T-helper 1 cell treated with Interleukin-12 subunit alpha and Interleukin-12 subunit beta and Interleukin-4 antibody, amounts not matched to agents 30 μg/mL and 1 μg/mL, for 36 hours (primary cell): Measurements from ENCODE around the gene COLGALT1.
"Not testable (repeated sequence)": the region's sequence is repeated elsewhere in the genome, so short reads cannot be mapped to it uniquely, and the experiment has no call there.

Source experiments
- H3K27ac Mint-ChIP-seq: one replicate; pipeline ENCODE4 v1.8.0; 2021; ENCODE audit warnings: mild to moderate bottlenecking, mixed read lengths
- H3K27me3 Mint-ChIP-seq: one replicate; pipeline ENCODE4 v1.8.0; 2021; ENCODE audit warnings: low read depth, mixed read lengths
- H3K36me3 Mint-ChIP-seq: one replicate; pipeline ENCODE4 v1.8.0; 2021; ENCODE audit warnings: low read depth, mixed read lengths
- H3K4me1 Mint-ChIP-seq: one replicate; pipeline ENCODE4 v1.8.0; 2021; ENCODE audit warnings: low read depth, mixed read lengths
- H3K4me3 Mint-ChIP-seq: one replicate; pipeline ENCODE4 v1.8.0; 2021; ENCODE audit warnings: mild to moderate bottlenecking, moderate library complexity, mixed read lengths
- H3K9me3 Mint-ChIP-seq: one replicate; pipeline ENCODE4 v1.8.0; 2021; ENCODE audit warnings: mixed read lengths

COLGALT1 gene

DNA sequence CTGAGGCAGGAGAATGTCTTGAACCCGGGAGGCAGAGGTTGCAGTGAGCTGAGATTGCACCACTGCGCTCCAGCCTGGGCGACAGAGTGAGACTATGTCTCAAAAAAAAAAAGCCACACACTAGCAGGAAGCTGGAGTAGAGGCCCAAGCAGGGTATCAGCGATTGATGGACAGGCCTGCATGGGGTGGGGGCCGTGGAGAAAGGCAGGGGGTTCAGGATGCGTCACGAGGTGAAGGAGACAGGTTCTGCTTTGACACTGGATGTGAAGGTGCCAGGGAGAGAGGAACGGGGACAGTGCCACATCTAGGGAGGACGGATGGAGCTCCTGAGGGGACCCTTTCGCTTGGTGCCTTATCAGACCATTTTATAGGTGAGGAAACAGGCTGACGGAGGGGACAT, 7.1 kb downstream of the COLGALT1 start:
- no peaks in the 10 kb centered on the region for H3K27me3 Mint-ChIP-seq
- no peak overlapping the region for H3K27ac Mint-ChIP-seq
- no peak overlapping the region for H3K4me3 Mint-ChIP-seq
- H3K9me3 Mint-ChIP-seq, result no peaks in the 10 kb centered on the region
- peaks cover 2% of the 10 kb centered on the region for H3K4me1 Mint-ChIP-seq
- peaks cover 21% of the 10 kb centered on the region for H3K36me3 Mint-ChIP-seq

GRCh38 chr19:17564781-17565180, 9.3 kb downstream of the COLGALT1 start:
- no peak overlapping the region for H3K27ac Mint-ChIP-seq
- H3K9me3 Mint-ChIP-seq, result no peaks in the 10 kb centered on the region
- no peak overlapping the region for H3K4me3 Mint-ChIP-seq
- H3K36me3 Mint-ChIP-seq, result peaks cover 31% of the 10 kb centered on the region
- H3K27me3 Mint-ChIP-seq, result no peaks in the 10 kb centered on the region
- peaks cover 2% of the 10 kb centered on the region for H3K4me1 Mint-ChIP-seq

GRCh38 chr19:17565611-17566010, 10.2 kb downstream of the COLGALT1 start:
- no peak overlapping the region for H3K4me3 Mint-ChIP-seq
- H3K36me3 Mint-ChIP-seq, result peaks cover 25% of the 10 kb centered on the region
- no peaks in the 10 kb centered on the region for H3K27me3 Mint-ChIP-seq
- H3K27ac Mint-ChIP-seq, result no peak overlapping the region
- peaks cover 2% of the 10 kb centered on the region for H3K4me1 Mint-ChIP-seq
- no peaks in the 10 kb centered on the region for H3K9me3 Mint-ChIP-seq

DNA sequence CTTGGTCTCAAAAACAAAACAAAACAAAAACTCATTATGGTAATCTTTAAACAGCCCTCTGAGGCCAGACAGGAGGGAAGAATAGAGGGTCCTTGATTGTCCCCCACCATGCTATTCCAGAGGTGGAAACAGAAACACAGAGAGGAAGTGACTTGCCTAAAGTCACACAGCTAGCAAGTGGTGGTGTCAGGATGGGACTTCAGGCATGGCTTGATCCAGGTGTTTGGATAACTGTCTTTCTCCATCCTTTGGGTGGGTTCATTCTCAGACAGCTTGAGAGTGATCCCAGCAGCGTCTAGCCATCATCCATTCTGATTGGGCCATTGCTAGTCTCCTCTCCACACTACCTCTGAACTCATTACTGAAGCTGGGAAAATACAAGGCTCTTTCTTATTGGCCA, 12.5 kb downstream of the COLGALT1 start:
- no peaks in the 10 kb centered on the region for H3K9me3 Mint-ChIP-seq
- peaks cover 27% of the 10 kb centered on the region for H3K36me3 Mint-ChIP-seq
- no peaks in the 10 kb centered on the region for H3K4me1 Mint-ChIP-seq
- H3K27ac Mint-ChIP-seq, result no peak overlapping the region
- no peaks in the 10 kb centered on the region for H3K27me3 Mint-ChIP-seq
- H3K4me3 Mint-ChIP-seq, result no peak overlapping the region

- H3K9me3 Mint-ChIP-seq, H3K4me1 Mint-ChIP-seq, H3K27ac Mint-ChIP-seq, H3K4me3 Mint-ChIP-seq, H3K27me3 Mint-ChIP-seq: not testable (repeated sequence)
- H3K36me3 Mint-ChIP-seq, result peaks cover 22% of the 10 kb centered on the region
Measured at GRCh38 chr19:17570291-17570690, 14.8 kb downstream of the COLGALT1 start.

- H3K4me1 Mint-ChIP-seq, result peaks cover 2% of the 10 kb centered on the region
- H3K27me3 Mint-ChIP-seq, result no peaks in the 10 kb centered on the region
- no peak overlapping the region for H3K27ac Mint-ChIP-seq
- H3K4me3 Mint-ChIP-seq, result no peak overlapping the region
- H3K9me3 Mint-ChIP-seq, result no peaks in the 10 kb centered on the region
- H3K36me3 Mint-ChIP-seq, result peaks cover 22% of the 10 kb centered on the region
Measured at GRCh38 chr19:17570791-17571190, 15.3 kb downstream of the COLGALT1 start.

GRCh38 chr19:17572638-17573037, 17.2 kb downstream of the COLGALT1 start:
- Mint-ChIP-seq H3K4me3 (no peak overlapping the region), H3K9me3 (no peaks in the 10 kb centered on the region), H3K27me3 (no peaks in the 10 kb centered on the region), H3K36me3 (peaks cover 27% of the 10 kb centered on the region), H3K27ac (no peak overlapping the region), H3K4me1 (peaks cover 2% of the 10 kb centered on the region)

DNA sequence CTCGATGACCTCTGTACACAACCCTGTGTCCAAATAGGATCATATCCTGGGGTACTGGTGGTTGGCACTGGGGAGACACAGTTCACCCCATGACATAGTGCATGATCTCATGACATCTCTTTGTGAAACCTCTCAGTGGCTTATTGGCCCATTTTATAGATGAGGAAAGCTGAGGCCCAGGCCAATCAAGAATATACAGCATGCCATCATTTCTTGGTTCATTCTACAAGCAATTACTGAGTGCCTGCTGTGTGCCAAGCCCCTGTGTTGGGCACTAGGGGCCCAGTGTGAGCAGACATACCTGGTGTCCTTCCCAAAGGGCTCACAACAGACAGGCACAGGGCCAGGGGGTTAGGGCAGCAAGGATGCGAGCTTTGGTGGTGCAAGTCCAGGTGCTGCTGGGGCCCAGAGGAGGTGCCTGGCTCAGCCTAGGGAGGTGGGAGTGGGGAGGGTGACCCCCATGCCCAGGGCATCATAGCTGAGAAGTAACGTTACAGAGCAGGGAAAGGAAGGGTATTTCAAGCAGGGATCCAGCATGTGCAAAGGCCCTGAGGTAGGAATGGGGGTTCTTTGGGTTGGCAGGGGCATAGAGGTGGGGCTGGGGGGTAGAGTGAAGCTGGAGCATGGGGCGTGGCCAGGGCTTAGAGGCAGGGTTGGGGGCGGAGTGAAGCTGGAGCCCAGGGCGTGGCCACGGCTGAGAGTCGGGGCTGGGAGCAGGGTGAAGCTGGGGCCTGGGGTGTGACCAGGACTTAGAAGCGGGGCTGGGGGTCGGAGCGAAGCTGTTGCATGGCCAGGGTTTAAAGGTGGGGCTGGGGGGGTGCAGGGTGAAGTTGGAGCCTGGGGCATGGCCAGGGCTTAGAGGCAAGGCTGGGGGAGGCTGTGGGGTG, 20.7 kb downstream of the COLGALT1 start:
- Mint-ChIP-seq H3K4me3 (no peak overlapping the region), H3K27me3 (no peaks in the 10 kb centered on the region), H3K4me1 (peaks cover 5% of the 10 kb centered on the region), H3K27ac (no peak overlapping the region), H3K9me3 (no peaks in the 10 kb centered on the region), H3K36me3 (peaks cover 29% of the 10 kb centered on the region)

DNA sequence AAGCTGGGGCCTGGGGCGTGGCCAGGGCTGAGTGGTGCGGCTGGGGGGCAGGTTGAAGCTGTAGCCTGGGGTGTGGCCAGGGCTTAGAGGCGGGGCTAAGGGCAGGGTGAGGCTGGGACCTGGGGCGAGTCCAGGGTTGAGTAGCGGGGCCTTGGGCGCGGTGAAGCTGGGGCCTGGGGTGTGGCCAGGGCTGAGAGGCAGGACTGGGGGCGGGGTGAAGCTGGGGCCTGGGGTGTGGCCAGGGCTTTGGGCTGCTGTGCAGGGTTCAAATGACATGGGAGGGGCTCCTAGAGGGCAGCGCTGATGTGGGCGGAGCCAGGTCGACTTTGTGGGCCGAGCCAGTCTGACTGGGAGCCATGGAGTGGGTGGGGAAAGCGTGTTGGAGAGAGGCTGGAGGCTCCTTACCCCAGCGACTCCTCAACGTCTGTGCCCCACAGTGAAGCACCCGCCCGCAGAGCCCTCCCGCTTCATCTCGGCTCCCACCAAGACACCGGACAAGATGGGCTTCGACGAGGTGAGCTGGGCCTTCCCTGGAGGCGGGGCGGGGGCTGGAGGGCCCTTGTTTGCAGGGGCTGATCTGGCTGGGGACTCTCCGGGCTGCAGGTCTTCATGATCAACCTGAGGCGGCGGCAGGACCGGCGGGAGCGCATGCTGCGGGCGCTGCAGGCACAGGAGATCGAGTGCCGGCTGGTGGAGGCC, 21.5 kb downstream of the COLGALT1 start:
- H3K27ac Mint-ChIP-seq, result no peak overlapping the region
- H3K4me1 Mint-ChIP-seq, result peaks cover 5% of the 10 kb centered on the region

DNA sequence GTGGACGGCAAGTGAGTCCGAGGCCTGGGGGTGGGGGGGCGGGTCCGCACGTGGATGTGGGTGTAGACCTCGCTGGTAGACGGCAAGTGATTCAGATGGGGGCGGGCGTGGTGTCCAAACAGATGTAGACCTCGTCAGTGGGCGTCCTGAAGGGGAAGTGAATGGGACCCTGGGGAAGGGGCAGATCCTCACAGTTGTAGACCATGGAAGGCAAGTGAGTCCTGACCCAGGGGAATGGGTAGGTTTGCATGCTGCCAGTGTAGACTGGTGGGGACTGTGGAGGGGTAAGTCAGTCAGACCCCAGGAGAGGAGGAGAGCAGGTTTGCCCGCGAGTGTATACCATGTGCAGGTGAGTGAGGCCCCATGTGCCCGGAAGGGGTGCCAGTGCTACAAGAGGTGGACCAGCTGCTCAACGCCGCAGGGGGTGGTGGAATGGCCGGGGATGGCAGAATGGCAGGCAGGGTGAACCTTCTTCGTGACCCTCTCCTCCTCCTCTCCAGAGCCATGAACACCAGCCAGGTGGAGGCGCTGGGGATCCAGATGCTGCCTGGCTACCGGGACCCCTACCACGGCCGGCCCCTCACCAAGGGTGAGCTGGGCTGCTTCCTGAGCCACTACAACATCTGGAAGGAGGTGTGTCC, 22.1 kb downstream of the COLGALT1 start:
- Mint-ChIP-seq H3K9me3 (no peaks in the 10 kb centered on the region), H3K27ac (no peak overlapping the region), H3K27me3 (no peaks in the 10 kb centered on the region), H3K4me1 (peaks cover 5% of the 10 kb centered on the region), H3K4me3 (no peak overlapping the region), H3K36me3 (peaks cover 25% of the 10 kb centered on the region)

More for the DNA sequence above, 21.5 kb downstream of the COLGALT1 start:
- Mint-ChIP-seq H3K9me3 (no peaks in the 10 kb centered on the region), H3K4me3 (no peak overlapping the region), H3K36me3 (peaks cover 29% of the 10 kb centered on the region), H3K27me3 (no peaks in the 10 kb centered on the region)

DNA sequence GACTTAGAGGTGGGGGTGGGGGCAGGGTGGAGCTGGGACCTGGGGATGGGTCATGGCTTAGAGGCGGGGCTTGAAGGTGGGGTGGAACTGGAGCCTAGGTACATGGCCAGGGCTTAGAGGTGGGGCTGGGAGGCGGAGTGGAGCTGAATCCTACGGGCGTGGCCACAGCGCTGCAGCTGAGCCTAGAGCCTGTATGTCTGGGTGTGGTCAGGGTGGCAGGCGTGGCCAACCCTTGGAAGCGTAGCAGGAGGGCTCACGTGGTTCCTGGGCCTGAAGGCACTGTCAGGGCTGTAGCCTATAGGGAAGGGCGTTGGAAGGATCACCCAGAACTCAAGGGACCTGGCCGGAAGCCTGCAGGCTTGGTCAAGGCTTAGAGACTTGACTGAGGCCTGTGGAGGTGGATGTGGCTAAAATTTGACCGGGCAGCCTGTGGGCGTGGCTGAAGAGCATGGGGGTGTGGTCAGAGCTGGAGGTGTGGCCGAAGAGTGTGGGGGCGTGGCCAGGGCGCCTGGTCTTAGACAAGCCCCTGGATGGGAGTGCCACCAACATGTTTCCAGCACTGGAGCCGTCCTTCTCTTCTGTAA, 24.3 kb downstream of the COLGALT1 start:
- Mint-ChIP-seq H3K27me3 (no peaks in the 10 kb centered on the region), H3K36me3 (peaks cover 22% of the 10 kb centered on the region), H3K27ac (no peak overlapping the region), H3K4me3 (no peak overlapping the region), H3K4me1 (peaks cover 3% of the 10 kb centered on the region), H3K9me3 (no peaks in the 10 kb centered on the region)

GRCh38 chr19:17580470-17581144, 25.2 kb downstream of the COLGALT1 start:
- peaks cover 3% of the 10 kb centered on the region for H3K4me1 Mint-ChIP-seq
- H3K27ac Mint-ChIP-seq, result no peak overlapping the region

DNA sequence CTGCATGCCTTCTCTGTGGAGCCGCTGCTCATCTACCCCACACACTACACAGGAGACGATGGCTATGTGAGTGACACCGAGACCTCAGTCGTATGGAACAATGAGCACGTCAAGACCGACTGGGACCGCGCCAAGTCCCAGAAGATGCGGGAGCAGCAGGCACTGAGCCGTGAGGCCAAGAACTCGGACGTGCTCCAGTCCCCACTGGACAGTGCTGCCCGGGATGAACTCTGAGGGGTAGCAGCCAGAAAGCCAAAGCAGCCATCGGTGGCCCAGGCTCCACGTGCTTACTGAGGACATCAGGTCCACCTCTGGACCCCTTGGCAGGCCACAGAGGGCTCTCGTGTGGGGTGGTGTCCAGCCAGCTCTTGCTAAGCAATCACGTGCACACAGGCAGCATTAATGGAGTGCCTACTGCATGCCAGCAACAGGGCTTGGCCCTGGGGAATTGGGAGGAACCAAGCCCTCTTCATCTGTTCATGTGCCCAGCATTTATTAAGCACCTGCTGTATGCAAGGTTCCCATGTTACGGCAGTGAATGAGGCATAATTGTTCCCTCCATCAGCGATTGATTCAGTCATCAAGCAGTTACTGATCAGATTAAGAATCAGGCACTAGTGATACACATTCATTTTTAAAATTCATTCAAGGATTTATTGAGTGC, 25.9 kb downstream of the COLGALT1 start:
- Mint-ChIP-seq H3K4me1 (peaks cover 3% of the 10 kb centered on the region), H3K4me3 (no peak overlapping the region), H3K27me3 (no peaks in the 10 kb centered on the region), H3K9me3 (no peaks in the 10 kb centered on the region), H3K36me3 (peaks cover 21% of the 10 kb centered on the region), H3K27ac (no peak overlapping the region)

More at GRCh38 chr19:17580470-17581144, 25.2 kb downstream of the COLGALT1 start:
- H3K4me3 Mint-ChIP-seq, result no peak overlapping the region
- H3K9me3 Mint-ChIP-seq, result no peaks in the 10 kb centered on the region
- peaks cover 22% of the 10 kb centered on the region for H3K36me3 Mint-ChIP-seq
- H3K27me3 Mint-ChIP-seq, result no peaks in the 10 kb centered on the region
